HG02610 (cell line): ENCODE results near the gene CEP41.
A peak's percentile ranks its signal among the peaks of the same experiment; 100 is the strongest.

Experiments used
- ATAC-seq: cut with Tn5 transposase; IDR thresholded peaks from one replicate; pipeline ENCODE4 v1.9.1; 2021; ENCODE audit warnings: mild to moderate bottlenecking, moderate library complexity; ENCODE audit not compliant: unreplicated experiment

CEP41 gene

GRCh38 chr7:130440527-130441365 lies at the start of gene CEP41:
TSS of gene CEP41 (minus strand) at chr7:130441016. CDS start at chr7:130440966, 50 bp downstream.
- peak; percentile 99 for ATAC-seq

- ATAC-seq: no peak
These were observed 49.5 kb upstream of the CEP41 start for GRCh38 chr7:130490311-130490791.

GRCh38 chr7:130489140-130489983 lies 48.5 kb upstream of the CEP41 start:
- no peak for ATAC-seq

- ATAC-seq: no peak
These were observed 47.8 kb upstream of the CEP41 start for GRCh38 chr7:130488392-130489139.

- no peak for ATAC-seq
These were observed 46.2 kb upstream of the CEP41 start for GRCh38 chr7:130486954-130487436.

- peak; percentile 46 for ATAC-seq
These were observed 45.5 kb upstream of the CEP41 start for GRCh38 chr7:130486114-130486953.

- no peak for ATAC-seq
These were observed 44.9 kb upstream of the CEP41 start for GRCh38 chr7:130485734-130486113.

- no peak for ATAC-seq
These were observed 42.2 kb upstream of the CEP41 start for GRCh38 chr7:130483031-130483430.

- no peak for ATAC-seq
These were observed 41.1 kb upstream of the CEP41 start for GRCh38 chr7:130481898-130482297.

- no peak for ATAC-seq
These were observed 39.0 kb upstream of the CEP41 start for GRCh38 chr7:130479716-130480400.

- no peak for ATAC-seq
These were observed 38.2 kb upstream of the CEP41 start for GRCh38 chr7:130478991-130479390.

- peak; percentile 81 for ATAC-seq
These were observed 35.7 kb upstream of the CEP41 start for GRCh38 chr7:130476297-130477150.

- ATAC-seq: no peak
These were observed 35.0 kb upstream of the CEP41 start for GRCh38 chr7:130475776-130476175.

- ATAC-seq: no peak
These were observed 33.1 kb upstream of the CEP41 start for GRCh38 chr7:130473876-130474275.

- ATAC-seq: no peak
These were observed 32.5 kb upstream of the CEP41 start for GRCh38 chr7:130473289-130473688.

GRCh38 chr7:130471974-130472373 lies 31.2 kb upstream of the CEP41 start:
- no peak for ATAC-seq

GRCh38 chr7:130468612-130469011 lies 27.8 kb upstream of the CEP41 start:
- ATAC-seq: no peak
